Kidney (tissue), 14 donors: ENCODE data around the gene SHH. TPM values are rescaled to one million over a fixed set of nuclear protein-coding genes. Genes with fewer than 3 reads are reported as not detected.
A peak's percentile ranks its signal among the peaks of the same experiment; 100 is the strongest.

ENCODE experiments used
- DNase-seq, 5 donors: peaks; one replicate each; pipeline ENCODE4 v3.0.0-alpha.2; 2013 to 2020
- FAIRE-seq: peaks from 2 replicates; lab custom pipeline; 2012; peaks lifted over from hg19 to GRCh38; lab: Jason Lieb, UNC
- H3K27ac ChIP-seq, 2 donors: one replicate each; pipeline ENCODE4 v1.7.0; 2013; ENCODE audit warnings: low read depth in 2 of 2, low read length in 2 of 2, inconsistent platforms in 1 of 2
- H3K27me3 ChIP-seq: one replicate; pipeline ENCODE4 v1.7.1; 2013; ENCODE audit warnings: low read length, inconsistent platforms; ENCODE audit not compliant: control insufficient read depth, insufficient read depth
- H3K36me3 ChIP-seq, 3 donors: one replicate each; pipeline versions ENCODE4 v1.7.0 to v1.7.1; 2013; ENCODE audit warnings: low read length in 3 of 3, control low read depth in 1 of 3, inconsistent platforms in 1 of 3; ENCODE audit not compliant: insufficient read depth in 3 of 3, control insufficient read depth in 2 of 3
- H3K4me1 ChIP-seq, 3 donors: one replicate each; pipeline versions ENCODE4 v1.7.0 to v1.7.1; 2013; ENCODE audit warnings: low read length in 3 of 3, inconsistent platforms in 1 of 3, low read depth in 1 of 3; ENCODE audit not compliant: control insufficient read depth in 2 of 3, insufficient read depth in 2 of 3
- H3K4me3 ChIP-seq, 3 donors: one replicate each; pipeline versions ENCODE4 v1.7.0 to v1.8.1; 2013; ENCODE audit warnings: low read length in 3 of 3, control low read depth in 1 of 3, inconsistent platforms in 1 of 3
- H3K9ac ChIP-seq, 3 donors: one replicate each; pipeline versions ENCODE4 v1.7.0 to v1.7.1; 2013; ENCODE audit warnings: low read length in 3 of 3, control low read depth in 1 of 3, inconsistent platforms in 1 of 3
- H3K9me3 ChIP-seq, 3 donors: one replicate each; pipeline versions ENCODE4 v1.7.0 to v1.7.1; 2013; ENCODE audit warnings: low read length in 3 of 3, control low read depth in 1 of 3, inconsistent platforms in 1 of 3; ENCODE audit not compliant: control insufficient read depth in 2 of 3, insufficient read depth in 1 of 3
- CTCF ChIP-seq: IDR thresholded peaks from 3 replicates; pipeline ENCODE4 v1.5.1; 2012; ENCODE audit warnings: mild to moderate bottlenecking, moderate library complexity, borderline replicate concordance; ENCODE audit not compliant: insufficient read depth; ENCODE audit errors: extremely low read depth
- intact Hi-C: fragments of 100-400 bp; cut with DNase I; formaldehyde crosslinking; loops from one replicate; pipeline ENCODE4 v1.11.1; 2022
- polyA plus RNA-seq: library from polyadenylated mRNA; stranded (reverse); fragments of 350-450 nt; fragmentation: Illumina TruSeq; extraction: RNeasy Lipid Tissue Mini Kit (QIAGEN cat#74804); gene quantifications from one replicate; pipeline ENCODE4 v1.2.3, GENCODE V29; 2014; ENCODE audit warnings: low read depth, low replicate concordance; ENCODE audit not compliant: insufficient read depth
- total RNA-seq: library from RNA; stranded (reverse); fragmentation: NEBNext Ultra II Directional; extraction: Animal tissue kit (Norgen Biotek cat#: 25700); gene quantifications from one replicate; pipeline ENCODE4 v1.2.1, GENCODE V29; 2021
- donor health status: control.
- donor health status: control.
- donor health status: control.
- donor health status: control.
- donor health status: control.
- donor health status: DM: yes; HTN: yes; CAD: no.
- donor health status: Normal renal cell carcinoma (clear cell type).

SHH gene
- total and polyA plus RNA-seq, 2 donors from 2014 or later: 2.0 to 15.2 TPM

- H3K9me3 ChIP-seq: no peaks in the 10 kb centered on the region
- TF ChIP-seq CTCF: no peak
- DNase-seq (no peak), FAIRE-seq (no peak)
- intact Hi-C loops: loop anchor here (10.0 kb wide), 1 partner anchor 175 kb away; no protein-coding TSS in a partner anchor
- H3K27ac ChIP-seq: no peak overlapping the region
- H3K27me3 ChIP-seq: no peaks in the 10 kb centered on the region
- no peaks in the 10 kb centered on the region for H3K4me1 ChIP-seq
- H3K9ac ChIP-seq: no peak overlapping the region
- H3K36me3 ChIP-seq: peaks cover 0 to 52% (median 49%) of the 10 kb centered on the region in 3 donors
- H3K4me3 ChIP-seq: no peak overlapping the region
These were observed 42.0 kb downstream of the SHH start for GRCh38 chr7:155770241-155770640.

GRCh38 chr7:155769701-155770100 lies 42.6 kb downstream of the SHH start:
- Histone ChIP-seq H3K27me3 (no peaks in the 10 kb centered on the region), H3K4me3 (no peak overlapping the region), H3K27ac (no peak overlapping the region), H3K4me1 (no peaks in the 10 kb centered on the region), H3K36me3 (peaks cover 0 to 54% (median 48%) of the 10 kb centered on the region in 3 donors), H3K9me3 (no peaks in the 10 kb centered on the region), H3K9ac (no peak overlapping the region)
- FAIRE-seq (no peak), DNase-seq (peak in 2 of 5 donors; percentile 23 to 62)
- intact Hi-C loops: loop anchor here (10.0 kb wide), 1 partner anchor 175 kb away; no protein-coding TSS in a partner anchor
- TF ChIP-seq CTCF: no peak

GRCh38 chr7:155766966-155767916 lies 45.0 kb downstream of the SHH start:
- H3K9ac ChIP-seq: no peak overlapping the region
- no peak overlapping the region for H3K27ac ChIP-seq
- no peak for FAIRE-seq
- no peaks in the 10 kb centered on the region for H3K9me3 ChIP-seq
- H3K4me1 ChIP-seq: peaks cover 0 to 4% (median 0%) of the 10 kb centered on the region in 3 donors
- TF ChIP-seq CTCF: no peak
- no peak for DNase-seq
- H3K4me3 ChIP-seq: no peak overlapping the region
- H3K27me3 ChIP-seq: no peaks in the 10 kb centered on the region
- intact Hi-C loops: no loop called here
- peaks cover 0 to 63% (median 48%) of the 10 kb centered on the region in 3 donors for H3K36me3 ChIP-seq
